GM10847 (cell line): Measurements from ENCODE around the gene NPC1.

Source experiments
- POLR2A ChIP-seq: IDR thresholded peaks from 2 replicates; pipeline ENCODE4 v1.6.1; 2011; ENCODE audit not compliant: insufficient read length; ENCODE audit errors: extremely low read depth

NPC1 gene

GRCh38 chr18:23547306-23547705, 39.0 kb downstream of the NPC1 start:
- TF ChIP-seq POLR2A: no peak

- no peak for TF ChIP-seq POLR2A
Measured at GRCh38 chr18:23545247-23545789, 41.0 kb downstream of the NPC1 start.

- no peak for TF ChIP-seq POLR2A
Measured at GRCh38 chr18:23542461-23542860, 43.8 kb downstream of the NPC1 start.

GRCh38 chr18:23541349-23542093, 44.8 kb downstream of the NPC1 start:
- TF ChIP-seq POLR2A: no peak

- TF ChIP-seq POLR2A: no peak
Measured at GRCh38 chr18:23540867-23541266, 45.4 kb downstream of the NPC1 start.

- no peak for TF ChIP-seq POLR2A
Measured at GRCh38 chr18:23539911-23540525, 46.3 kb downstream of the NPC1 start.

- TF ChIP-seq POLR2A: no peak
Measured at GRCh38 chr18:23539296-23539695, 47.0 kb downstream of the NPC1 start.

GRCh38 chr18:23538870-23539269, 47.4 kb downstream of the NPC1 start:
- no peak for TF ChIP-seq POLR2A

- no peak for TF ChIP-seq POLR2A
Measured at GRCh38 chr18:23538001-23538400, 48.3 kb downstream of the NPC1 start.

GRCh38 chr18:23537274-23537673, 49.0 kb downstream of the NPC1 start:
- TF ChIP-seq POLR2A: no peak

- no peak for TF ChIP-seq POLR2A
Measured at GRCh38 chr18:23536204-23536603, 50.1 kb downstream of the NPC1 start.

- no peak for TF ChIP-seq POLR2A
Measured at GRCh38 chr18:23534276-23534675, 52.0 kb downstream of the NPC1 start.

- no peak for TF ChIP-seq POLR2A
Measured at GRCh38 chr18:23532848-23533247, 53.5 kb downstream of the NPC1 start.

GRCh38 chr18:23531912-23532311, 54.4 kb downstream of the NPC1 start:
- TF ChIP-seq POLR2A: no peak

GRCh38 chr18:23530195-23530594, 56.1 kb downstream of the NPC1 start:
- TF ChIP-seq POLR2A: no peak

- TF ChIP-seq POLR2A: no peak
Measured at GRCh38 chr18:23529604-23530003, 56.7 kb downstream of the NPC1 start.
